HG03159 (cell line): Measurements from ENCODE around the gene CHST13.

Experiments used
- ATAC-seq: cut with Tn5 transposase; IDR thresholded peaks from one replicate; pipeline ENCODE4 v1.9.1; 2021; ENCODE audit warnings: mild to moderate bottlenecking, moderate library complexity; ENCODE audit not compliant: unreplicated experiment

The CHST13 gene

DNA sequence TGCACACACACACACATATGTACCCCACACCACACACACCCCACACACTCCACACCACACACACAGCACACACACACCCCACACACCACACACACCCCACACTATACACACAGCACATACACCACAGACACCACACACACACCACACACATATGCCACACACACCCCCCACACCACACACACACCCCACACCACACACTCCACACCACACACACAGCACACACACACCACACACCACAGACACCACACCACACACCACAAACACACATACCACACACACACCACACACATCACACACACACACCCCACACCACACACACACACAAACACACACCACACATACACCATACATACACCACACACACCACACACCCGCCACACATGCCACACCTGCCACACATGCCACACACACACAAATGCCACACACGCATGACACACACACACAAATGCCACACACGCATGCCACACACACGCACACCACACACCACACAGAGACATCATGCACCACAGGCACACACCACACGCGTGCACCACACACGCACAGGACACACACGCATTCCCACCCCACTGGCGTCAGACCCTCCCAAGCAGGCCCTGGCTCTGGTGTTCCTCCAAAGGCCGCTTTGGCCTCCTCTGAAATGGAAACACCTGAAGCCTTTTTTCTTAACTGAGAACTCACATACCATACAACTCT, 15.7 kb downstream of the CHST13 start:
- no peak for ATAC-seq

DNA sequence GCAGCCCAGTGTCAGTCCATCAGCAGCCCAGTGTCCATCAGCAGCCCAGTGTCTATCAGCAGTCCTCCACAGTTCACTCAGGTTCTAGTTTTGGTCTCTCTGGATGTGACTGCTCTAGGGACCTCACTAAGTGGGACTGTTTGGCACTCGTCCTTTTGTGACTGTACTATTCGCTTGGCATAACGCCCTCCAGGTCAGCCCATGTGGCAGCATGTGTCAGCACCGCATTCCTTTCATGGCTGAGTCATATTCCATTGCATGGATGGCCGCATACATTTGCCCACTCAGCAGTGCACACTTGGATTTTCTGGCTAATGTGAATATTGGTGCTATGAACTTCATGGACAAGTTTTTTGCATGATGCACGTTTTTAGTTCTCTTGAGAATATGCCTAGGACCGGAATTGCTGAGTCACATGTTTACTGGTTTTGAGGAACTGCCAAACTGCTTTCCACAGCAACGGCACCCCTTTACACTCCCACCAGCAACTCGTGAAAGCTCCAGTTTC, 16.4 kb downstream of the CHST13 start:
- ATAC-seq = no peak

DNA sequence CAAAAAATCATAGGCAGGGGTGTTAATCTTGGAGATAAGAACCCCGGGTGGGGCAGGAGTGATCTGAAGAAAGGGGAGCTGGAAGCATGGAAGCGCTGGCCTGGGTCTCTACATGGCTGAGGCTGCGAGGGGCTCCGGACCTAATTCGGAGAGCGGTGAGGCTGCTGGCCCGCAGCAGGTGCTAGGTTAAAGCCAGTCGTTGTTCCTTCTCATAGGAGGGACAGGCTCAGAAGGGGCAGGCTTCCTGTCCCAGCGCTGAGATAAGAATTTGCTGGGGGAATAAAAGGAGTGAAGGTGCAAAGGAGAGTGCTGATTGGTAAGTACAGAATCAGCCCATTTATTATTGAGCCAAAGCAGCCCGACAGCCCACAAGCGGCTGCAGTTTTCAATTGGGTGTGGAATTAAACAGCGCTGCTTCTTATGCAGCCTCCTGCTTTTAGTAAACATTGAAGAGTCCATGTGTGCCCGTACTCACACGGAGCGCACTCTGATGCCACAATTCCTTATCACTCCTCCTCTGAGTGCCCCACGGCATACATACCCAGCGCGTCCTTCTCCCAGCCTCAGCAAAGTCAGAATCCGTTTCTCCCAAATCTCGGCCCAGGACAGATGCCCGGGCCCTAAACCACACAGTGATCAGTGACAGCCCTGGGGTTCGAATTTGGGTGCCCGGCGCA, 17.1 kb downstream of the CHST13 start:
- ATAC-seq = no peak

DNA sequence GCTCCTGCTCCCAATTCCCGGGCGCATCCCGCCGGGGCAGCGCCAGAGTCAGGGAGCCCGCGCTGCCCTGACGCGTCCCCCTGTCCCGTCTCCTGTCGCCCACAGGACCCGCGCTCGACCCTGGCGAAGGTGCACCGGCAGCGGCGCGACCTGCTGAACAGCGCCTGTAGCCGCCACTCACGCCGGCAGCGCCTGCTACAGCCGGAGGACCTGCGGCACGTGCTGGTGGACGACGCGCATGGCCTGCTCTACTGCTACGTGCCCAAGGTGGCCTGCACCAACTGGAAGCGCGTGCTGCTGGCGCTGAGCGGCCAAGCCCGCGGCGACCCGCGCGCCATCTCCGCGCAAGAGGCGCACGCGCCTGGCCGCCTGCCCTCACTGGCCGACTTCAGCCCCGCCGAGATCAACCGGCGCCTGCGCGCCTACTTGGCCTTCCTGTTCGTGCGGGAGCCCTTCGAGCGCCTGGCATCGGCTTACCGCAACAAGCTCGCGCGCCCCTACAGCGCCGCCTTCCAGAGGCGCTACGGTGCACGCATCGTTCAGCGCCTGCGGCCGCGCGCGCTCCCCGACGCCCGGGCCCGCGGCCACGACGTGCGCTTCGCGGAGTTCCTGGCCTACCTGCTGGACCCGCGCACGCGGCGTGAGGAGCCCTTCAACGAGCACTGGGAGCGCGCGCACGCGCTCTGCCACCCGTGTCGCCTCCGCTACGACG, 17.8 kb downstream of the CHST13 start:
- no peak for ATAC-seq

DNA sequence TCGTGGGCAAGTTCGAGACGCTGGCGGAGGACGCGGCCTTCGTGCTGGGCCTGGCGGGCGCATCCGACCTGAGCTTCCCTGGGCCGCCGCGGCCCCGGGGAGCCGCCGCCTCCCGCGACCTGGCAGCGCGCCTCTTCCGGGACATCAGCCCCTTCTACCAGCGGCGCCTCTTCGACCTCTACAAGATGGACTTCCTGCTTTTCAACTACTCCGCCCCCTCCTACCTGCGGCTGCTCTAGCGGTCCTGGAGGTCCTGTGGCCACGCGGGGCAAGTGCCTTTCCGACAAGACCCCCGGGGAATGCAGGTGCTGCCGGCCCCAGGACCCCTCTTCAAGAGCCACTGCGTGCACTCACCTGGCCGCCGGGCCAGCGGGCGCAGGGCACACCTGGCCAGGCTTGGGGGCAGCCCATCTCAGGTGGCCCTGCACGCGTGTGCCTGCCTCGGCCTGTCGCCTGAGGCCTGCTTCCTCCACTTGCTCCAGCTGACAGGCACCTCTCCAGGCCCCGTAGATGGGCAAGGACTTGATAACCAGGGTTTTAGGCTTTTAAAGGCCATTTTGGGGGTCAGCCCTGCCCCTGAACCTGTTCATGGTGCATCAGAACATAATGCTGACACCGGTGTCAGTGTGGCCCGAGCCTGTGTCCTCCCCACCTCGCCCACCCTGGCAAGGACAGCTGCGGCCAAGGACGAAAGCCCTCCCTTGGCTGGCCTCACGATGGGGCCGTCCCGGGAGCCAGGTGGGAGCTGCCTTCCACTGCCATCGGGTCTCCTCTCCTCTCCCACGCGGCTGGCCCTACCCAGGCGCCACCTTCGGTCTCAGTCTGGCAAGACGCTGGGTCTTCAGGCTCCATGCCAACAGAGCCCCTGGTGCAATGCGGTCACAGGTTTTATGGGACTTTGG, 18.6 kb downstream of the CHST13 start:
- no peak for ATAC-seq

DNA sequence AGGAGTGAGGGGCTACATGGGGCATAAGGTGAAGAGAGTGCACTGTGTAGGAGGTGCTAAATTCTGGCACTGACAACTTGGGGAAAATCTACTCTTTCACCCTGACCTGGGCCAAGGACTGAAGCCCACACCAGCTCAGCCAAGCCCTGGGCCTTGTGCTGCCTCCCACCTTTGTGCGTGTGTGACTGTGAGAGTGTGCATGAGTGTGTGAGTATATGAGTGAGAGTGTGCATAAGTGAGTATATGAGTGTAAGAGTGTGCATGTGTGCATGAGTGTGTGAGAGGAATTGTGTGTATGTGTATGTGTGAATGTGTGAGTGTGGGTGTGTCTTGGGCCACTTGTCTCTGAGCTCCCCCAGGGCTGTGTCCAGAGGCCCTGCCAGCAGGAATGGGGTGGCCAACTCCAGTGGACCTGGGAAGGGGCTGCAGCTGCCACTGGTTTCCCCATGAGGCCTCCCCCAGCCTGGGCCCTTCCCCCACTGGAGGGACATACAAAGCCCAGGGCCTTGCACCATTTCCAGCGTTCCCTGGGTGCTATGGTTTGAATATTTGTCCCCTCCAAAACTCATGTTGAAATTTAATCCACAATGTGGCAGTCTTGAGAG, 19.6 kb downstream of the CHST13 start:
- no peak for ATAC-seq

DNA sequence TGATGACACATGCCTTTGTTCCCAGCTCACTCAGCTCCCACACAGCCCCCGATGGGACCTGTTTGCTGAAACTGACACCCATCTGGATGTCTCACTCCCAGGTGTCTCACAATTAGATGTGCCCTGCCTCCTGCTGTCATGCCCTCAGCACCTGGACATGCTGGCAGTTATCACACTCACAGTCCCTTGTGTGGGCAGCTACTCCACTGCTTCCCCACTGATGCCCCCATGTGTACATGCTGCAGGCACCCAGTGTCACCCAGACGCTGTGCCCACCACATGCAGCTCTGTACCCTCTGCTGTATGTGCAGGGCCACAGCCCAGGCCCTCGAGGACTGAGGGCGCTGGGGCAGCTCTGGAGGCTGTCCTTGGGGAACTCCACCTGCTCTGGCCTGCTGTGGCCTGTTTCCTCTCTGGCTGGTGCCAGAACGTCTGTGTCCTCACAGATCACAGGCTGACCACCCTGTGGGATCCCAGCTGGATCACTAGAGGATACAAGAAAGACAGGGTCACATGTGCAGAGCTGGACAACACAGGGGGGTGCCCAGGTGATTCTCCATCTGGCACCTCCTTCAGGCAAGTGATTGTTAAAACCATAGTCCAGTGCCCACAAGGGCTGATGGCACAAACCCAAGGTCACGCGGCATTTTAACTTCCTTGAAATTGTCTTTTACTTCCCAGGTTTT, 20.8 kb downstream of the CHST13 start:
- no peak for ATAC-seq

DNA sequence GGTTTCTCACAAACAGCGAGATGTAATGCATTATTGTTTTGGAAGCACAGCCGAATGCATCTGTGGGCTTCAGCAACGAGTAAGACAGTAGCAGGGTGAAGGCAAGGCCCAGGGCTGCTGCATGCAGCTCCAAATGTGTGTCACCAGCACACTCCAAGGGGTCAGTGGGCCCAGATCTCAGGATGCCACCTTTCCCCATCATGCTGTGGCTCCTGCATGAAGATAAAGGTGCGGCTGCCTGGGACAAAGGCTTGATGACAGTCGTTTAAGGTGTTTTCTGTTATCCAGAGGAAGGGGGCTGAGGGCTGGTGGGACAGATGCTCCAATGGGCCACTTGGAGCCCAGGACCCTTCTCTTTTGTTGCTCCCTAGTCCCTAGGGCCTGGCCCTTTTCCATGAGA, 21.6 kb downstream of the CHST13 start:
- no peak for ATAC-seq

DNA sequence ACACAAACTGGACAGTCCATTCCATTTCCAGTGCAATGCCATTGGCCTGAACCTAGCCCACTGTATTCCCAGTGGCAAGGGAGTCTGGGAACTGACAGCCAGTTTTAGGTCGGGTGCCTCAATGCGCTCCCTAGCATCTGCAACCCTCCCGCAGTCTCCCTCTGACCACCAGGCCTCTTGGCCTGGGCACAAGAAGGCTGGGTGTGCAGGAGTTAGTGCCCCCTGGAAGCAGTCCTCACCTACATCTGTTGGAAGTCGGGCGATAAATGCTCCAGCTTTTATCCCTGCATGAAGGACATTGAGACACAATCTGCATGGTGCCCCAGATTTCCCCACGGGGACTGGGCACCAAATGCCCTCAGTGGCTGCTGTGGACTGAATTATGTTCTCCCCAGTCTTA, 22.1 kb downstream of the CHST13 start:
- no peak for ATAC-seq

DNA sequence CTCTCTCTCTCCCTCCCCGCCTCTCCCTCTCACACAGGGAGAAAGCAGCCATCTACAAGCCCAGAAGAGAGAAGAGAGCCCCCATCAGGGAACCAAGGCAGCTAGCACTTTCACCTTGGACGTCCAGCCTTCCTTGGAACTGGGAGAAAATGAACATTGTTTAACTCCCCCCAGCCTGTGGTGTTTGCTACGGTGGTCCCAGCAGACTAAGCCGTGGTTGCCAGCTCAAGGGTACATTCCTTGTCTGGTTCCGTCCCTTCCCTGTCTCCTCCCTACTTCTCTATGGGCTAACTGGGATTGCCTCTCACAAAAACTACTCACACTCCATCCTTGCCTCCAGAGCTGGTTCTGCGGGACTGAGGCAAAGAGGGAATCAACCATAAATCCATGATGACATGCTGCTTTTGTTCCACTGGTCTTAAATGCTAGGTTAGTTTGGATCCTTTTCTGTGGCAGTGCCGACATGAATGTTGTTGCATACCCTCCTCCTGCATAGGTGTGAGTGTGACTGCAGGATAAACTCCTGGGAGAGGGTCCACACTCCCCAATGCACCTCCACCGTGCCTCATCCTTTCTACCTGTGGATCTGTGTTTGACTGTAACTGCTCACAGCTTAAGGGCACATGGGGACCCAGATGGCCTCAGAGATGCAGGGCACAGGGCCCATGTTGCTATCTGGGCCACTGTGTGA, 22.7 kb downstream of the CHST13 start:
- no peak for ATAC-seq

DNA sequence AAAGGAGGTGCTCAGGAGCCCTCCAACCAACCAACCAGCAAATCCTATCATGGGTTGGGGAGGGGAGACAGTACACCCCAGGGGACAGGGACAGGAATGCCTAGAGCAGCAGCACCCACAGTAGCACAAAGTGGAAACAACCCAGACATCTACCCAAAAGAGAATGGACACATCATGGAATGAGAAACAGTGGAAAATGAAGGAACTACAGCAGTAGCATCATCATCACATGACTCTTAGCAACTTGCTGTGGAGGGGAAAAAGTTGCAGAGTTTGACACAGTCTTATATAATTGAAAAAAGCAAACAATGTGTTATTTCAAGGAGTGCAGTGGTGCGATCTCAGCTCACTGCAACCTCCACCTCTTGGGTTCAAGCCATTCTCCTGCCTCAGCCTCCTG, 23.8 kb downstream of the CHST13 start:
- no peak for ATAC-seq

DNA sequence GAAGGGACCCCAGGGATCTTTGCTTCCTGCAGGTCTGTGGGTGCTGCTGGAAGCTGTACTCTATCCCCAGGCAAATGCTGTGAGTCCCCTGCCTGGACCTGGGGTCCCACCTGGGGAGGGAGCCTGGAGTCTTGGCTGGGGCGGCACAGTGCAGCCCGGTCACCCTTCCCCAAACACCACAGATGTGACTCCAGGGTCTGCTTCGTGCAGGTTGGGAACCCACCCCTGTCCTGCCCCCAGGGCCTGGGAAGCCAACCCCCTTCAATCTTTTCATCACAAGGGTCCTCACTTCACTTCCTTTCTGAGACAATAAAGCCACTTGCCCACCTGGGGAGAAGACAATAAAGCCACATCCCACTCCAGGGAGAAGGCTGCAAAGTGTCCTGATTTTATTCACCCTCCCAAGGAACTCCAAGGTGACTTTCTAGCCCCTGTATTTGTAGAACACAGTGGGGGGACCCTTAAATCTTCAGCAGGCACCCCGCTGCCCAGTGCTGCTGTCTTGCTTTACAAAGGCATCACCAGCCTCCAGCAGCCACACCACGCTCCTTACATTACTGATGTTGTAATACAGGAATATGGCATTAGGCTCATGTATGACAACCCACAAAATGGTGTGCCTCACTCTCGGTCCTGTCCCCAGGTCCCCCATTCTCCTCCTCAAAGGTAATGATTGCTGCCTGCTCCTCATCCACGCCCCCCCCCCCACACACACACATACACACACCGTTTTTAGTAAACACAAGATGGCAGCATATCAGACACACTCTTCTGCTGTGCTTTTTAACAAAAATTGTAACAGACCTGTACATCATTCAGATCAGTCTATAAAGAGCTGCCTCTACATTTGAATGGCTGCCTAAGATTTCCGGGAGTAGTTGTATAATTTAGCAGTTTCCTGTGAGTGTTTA, 24.9 kb downstream of the CHST13 start:
- ATAC-seq = no peak

DNA sequence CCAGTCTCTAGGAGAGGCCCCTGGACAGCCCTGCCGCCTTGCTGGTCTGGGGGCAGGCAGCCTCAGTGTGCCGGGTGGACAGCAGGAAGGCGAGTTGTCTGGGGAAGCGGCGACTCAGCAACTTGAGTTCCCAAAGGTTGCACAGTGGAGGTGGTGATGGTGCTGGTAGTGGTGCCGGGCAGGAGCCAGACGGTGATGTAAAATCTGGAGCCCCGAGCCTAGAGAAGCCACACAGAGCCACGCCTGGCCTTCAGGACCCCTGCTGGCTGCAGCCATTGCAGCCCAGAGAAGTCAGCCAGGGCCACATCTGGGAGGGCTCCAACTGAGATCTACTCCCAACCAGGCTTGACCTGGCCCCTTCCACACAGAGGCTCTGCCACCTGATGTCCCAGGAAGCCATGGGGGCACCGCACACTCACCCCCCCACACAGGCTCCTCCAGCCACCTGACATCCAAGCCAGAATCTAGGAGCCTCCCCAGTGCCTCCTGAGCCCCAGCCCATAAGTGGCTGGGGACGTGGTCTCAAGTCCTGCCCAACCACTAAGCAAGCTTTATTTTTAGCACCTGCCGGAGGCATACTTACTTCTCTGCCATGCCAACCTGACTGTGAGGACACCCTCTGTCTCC, 26.0 kb downstream of the CHST13 start:
- ATAC-seq = no peak

DNA sequence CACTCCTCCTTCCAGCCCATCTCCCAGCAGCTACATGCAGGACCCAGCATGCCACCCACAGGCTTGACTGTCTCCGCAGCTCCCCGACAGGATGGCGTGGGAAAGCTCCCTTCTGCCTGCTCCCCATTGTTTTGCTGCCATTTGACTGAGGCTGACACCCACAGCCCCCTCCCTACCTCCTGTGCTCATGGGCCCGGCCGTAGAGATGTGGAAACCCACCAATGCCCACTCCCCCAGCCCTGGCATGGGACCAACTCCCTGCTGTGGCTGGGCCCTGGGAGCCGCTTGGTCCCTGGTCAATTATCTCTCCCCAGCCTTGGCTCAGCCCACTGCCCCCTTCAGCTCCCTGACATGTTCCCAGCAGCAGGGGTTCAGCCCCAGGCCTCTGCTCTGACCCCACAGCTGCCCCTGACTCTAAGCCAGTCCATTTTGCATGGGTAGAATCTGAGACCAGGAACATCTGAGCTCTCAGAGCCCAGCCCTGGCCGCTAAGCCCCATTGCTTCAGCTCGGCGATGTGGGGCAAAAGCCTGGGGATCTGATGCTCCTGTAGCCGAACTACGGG, 26.6 kb downstream of the CHST13 start:
- no peak for ATAC-seq

DNA sequence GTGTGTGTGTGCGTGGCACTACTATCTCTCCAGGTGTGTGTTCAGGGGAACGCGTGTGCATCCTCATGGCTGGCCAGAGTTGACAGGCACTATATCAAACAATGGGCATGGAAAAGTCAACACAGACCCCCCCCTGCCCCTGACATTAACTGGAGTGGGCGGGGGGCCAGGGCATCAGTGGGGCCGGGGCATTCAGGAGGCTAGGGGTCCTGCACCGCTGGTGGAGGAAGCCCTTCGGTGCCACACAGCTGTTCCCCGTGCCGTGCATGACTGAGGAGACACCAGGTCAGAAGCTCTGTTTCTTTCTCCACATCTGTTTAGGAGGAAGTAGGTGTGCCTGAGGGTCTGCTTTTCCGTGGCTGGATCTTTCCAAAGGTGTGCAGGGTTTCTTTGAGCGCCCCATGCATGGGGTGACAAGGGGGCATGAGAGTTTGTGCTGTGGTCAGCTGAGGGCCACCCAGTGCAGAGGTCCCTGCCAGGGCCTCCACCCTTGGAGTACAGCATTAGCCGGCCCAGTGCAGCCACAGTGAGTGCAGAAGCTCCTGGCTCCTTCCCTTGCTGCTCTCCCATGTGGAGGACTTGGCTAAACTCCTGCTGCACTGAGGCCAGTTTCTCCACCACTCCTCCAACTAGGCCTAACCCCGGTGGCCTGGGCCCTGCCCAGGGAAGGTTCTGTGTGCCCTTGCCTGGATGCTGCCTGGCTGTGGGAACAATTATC, 27.3 kb downstream of the CHST13 start:
- ATAC-seq = no peak

DNA sequence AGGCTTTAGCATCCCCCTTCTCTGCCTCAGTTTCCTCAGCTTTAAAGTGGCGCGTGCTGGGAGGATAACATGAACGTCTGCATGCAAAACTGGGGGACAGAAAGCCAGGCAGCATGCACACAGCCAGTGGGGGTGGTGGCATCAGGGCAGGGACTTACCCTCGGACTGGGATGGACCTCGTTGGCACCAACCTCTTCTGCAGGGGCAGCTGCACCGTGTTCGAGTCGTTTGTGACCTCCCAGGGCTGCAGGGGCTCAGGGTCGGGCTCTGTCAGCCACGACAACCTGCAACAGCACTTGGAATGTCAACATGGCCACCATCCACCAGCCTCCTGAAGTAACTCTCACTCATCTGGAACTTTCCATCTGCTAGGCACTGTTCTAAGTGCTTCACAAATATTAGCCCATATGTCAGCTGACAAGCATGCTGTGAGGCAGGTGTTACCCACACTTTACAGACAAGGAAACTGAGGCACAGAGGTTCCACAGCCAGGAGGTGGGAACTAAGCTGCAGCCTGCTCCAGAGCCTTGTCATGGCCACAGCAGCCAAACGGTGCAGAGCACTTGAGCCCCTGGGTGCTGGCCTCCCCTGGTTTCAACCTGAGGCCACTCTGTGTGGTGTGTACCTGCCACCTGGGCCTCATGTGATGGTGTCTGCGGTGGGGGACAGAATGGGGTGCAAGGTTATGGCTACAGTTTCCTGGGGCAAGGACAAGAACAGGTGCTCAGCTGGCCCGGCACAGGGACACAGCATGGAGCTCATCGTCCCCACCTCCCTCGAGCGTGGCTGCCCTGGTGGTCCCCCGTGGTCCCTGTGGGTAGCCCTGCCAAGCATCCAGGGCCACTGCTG, 28.1 kb downstream of the CHST13 start:
- no peak for ATAC-seq
